Measurements from ENCODE around the gene ZFP36L2. TPM values are rescaled to one million over a fixed set of nuclear protein-coding genes. Genes with fewer than 3 reads are reported as not detected.
"Not testable (repeated sequence)": the region's sequence is repeated elsewhere in the genome, so short reads cannot be mapped to it uniquely, and the experiment has no call there.

Gene ZFP36L2
- total RNA-seq, 1 donor from 2014 or later, result 41.4 TPM

- DNase-seq (ENCODE audit: low spot score), result no peak
- intact Hi-C loops (cut with DNase I), result no loop called here
These were observed 28.9 kb downstream of the ZFP36L2 start for GRCh38 chr2:43197588-43197896.

GRCh38 chr2:43196768-43197587, 29.4 kb downstream of the ZFP36L2 start:
- intact Hi-C loops (cut with DNase I), result no loop called here
- no peak for DNase-seq (ENCODE audit: low spot score)

GRCh38 chr2:43194121-43194869, 32.1 kb downstream of the ZFP36L2 start:
- DNase-seq (ENCODE audit: low spot score), result no peak
- intact Hi-C loops (cut with DNase I), result no loop called here

GRCh38 chr2:43193652-43194120, 32.7 kb downstream of the ZFP36L2 start:
- no peak for DNase-seq (ENCODE audit: low spot score)
- intact Hi-C loops (cut with DNase I), result no loop called here

- DNase-seq (ENCODE audit: low spot score), result no peak
- intact Hi-C loops (cut with DNase I), result no loop called here
These were observed 33.4 kb downstream of the ZFP36L2 start for GRCh38 chr2:43192744-43193651.

GRCh38 chr2:43191947-43192516, 34.4 kb downstream of the ZFP36L2 start:
- intact Hi-C loops (cut with DNase I), result no loop called here
- DNase-seq (ENCODE audit: low spot score), result no peak

GRCh38 chr2:43190311-43191052, 35.9 kb downstream of the ZFP36L2 start:
- intact Hi-C loops (cut with DNase I), result no loop called here

GRCh38 chr2:43189861-43190260, 36.5 kb downstream of the ZFP36L2 start:
- DNase-seq (ENCODE audit: low spot score); intact Hi-C loops (cut with DNase I): not testable (repeated sequence)

More at GRCh38 chr2:43190311-43191052, 35.9 kb downstream of the ZFP36L2 start:
- DNase-seq (ENCODE audit: low spot score), result no peak

GRCh38 chr2:43188561-43189386, 37.6 kb downstream of the ZFP36L2 start:
- no peak for DNase-seq (ENCODE audit: low spot score)
- intact Hi-C loops (cut with DNase I), result no loop called here

- no peak for DNase-seq (ENCODE audit: low spot score)
These were observed 39.6 kb downstream of the ZFP36L2 start for GRCh38 chr2:43186679-43187374.

GRCh38 chr2:43186321-43186678, 40.1 kb downstream of the ZFP36L2 start:
- intact Hi-C loops (cut with DNase I), result no loop called here
- no peak for DNase-seq (ENCODE audit: low spot score)

More at GRCh38 chr2:43186679-43187374, 39.6 kb downstream of the ZFP36L2 start:
- intact Hi-C loops (cut with DNase I), result no loop called here

- intact Hi-C loops (cut with DNase I), result no loop called here
- no peak for DNase-seq (ENCODE audit: low spot score)
These were observed 41.3 kb downstream of the ZFP36L2 start for GRCh38 chr2:43185146-43185545.

- no peak for DNase-seq (ENCODE audit: low spot score)
- intact Hi-C loops (cut with DNase I), result no loop called here
These were observed 42.0 kb downstream of the ZFP36L2 start for GRCh38 chr2:43184339-43184895.

- no peak for DNase-seq (ENCODE audit: low spot score)
- intact Hi-C loops (cut with DNase I), result no loop called here
These were observed 42.7 kb downstream of the ZFP36L2 start for GRCh38 chr2:43183743-43184142.

GRCh38 chr2:43180897-43181296, 45.5 kb downstream of the ZFP36L2 start:
- no peak for DNase-seq (ENCODE audit: low spot score)
- intact Hi-C loops (cut with DNase I), result no loop called here

- intact Hi-C loops (cut with DNase I), result loop anchor here (5.0 kb wide), 1 partner anchor 37 kb away; no protein-coding TSS in a partner anchor
These were observed 46.5 kb downstream of the ZFP36L2 start for GRCh38 chr2:43179942-43180341.

More at GRCh38 chr2:43179942-43180341, 46.5 kb downstream of the ZFP36L2 start:
- DNase-seq (ENCODE audit: low spot score), result no peak

Measured in cardiac septum (tissue), 1 donor.